Measurements from ENCODE around the gene TBC1D2.
A peak's percentile ranks its signal among the peaks of the same experiment; 100 is the strongest.

Gene TBC1D2

GRCh38 chr9:98172604-98173003, 82.8 kb downstream of the TBC1D2 start (continued):
- no peak for TF ChIP-seq ZNF266 (tag by site-specific recombination; IDR thresholded peaks at IDR 0.05; ENCODE audit: low read depth)
- no peak for TF ChIP-seq ZNF530 (tag by site-specific recombination; IDR thresholded peaks at IDR 0.05; ENCODE audit: low read depth)
- TF ChIP-seq KLF17 (tag by site-specific recombination; IDR thresholded peaks at IDR 0.05), result peak; percentile 71
- TF ChIP-seq ZNF354C (tag by site-specific recombination; IDR thresholded peaks at IDR 0.05; ENCODE audit: borderline replicate concordance, low read depth), result no peak
- no peak for TF ChIP-seq ZNF571 (tag by site-specific recombination; IDR thresholded peaks at IDR 0.05)
- TF ChIP-seq ZNF398 (tag by site-specific recombination; IDR thresholded peaks at IDR 0.05), result no peak
- peak; percentile 38; the same call in 1 of the 2 replicates for TF ChIP-seq ZNF629 (tag by site-specific recombination; IDR thresholded peaks at IDR 0.05)
- TF ChIP-seq ZBTB44 (tag by site-specific recombination; IDR thresholded peaks at IDR 0.05), result peak; percentile 14; the same call in 1 of the 2 replicates
- TF ChIP-seq HOXA7 (CRISPR knock-in tag; IDR thresholded peaks at IDR 0.05; ENCODE audit: borderline replicate concordance), result no peak
- TF ChIP-seq ZNF544 (tag by site-specific recombination; IDR thresholded peaks at IDR 0.05), result no peak
- no peak for TF ChIP-seq HOXC10 (CRISPR knock-in tag; IDR thresholded peaks at IDR 0.05)
- TF ChIP-seq TSHZ1 (tag by site-specific recombination; IDR thresholded peaks at IDR 0.05; ENCODE audit: borderline replicate concordance), result no peak
- TF ChIP-seq ZFP69B (tag by site-specific recombination; IDR thresholded peaks at IDR 0.05), result no peak
- no peak for TF ChIP-seq SP3 (tag by site-specific recombination; IDR thresholded peaks at IDR 0.05)
- TF ChIP-seq ZNF248 (tag by site-specific recombination; IDR thresholded peaks at IDR 0.05), result no peak
- TF ChIP-seq GLI4 (tag by site-specific recombination; IDR thresholded peaks at IDR 0.05), result no peak
- TF ChIP-seq ZNF692 (tag by site-specific recombination; IDR thresholded peaks at IDR 0.05), result no peak
- no peak for TF ChIP-seq ZNF148 (tag by site-specific recombination; IDR thresholded peaks at IDR 0.05; ENCODE audit: borderline replicate concordance)
- no peak for TF ChIP-seq ZNF18 (tag by site-specific recombination; IDR thresholded peaks at IDR 0.05)
- TF ChIP-seq ZNF560 (tag by site-specific recombination; IDR thresholded peaks at IDR 0.05; ENCODE audit: borderline replicate concordance), result no peak
- no peak for TF ChIP-seq ZNF423 (tag by site-specific recombination; IDR thresholded peaks at IDR 0.05)
- TF ChIP-seq ZNF792 (tag by site-specific recombination; IDR thresholded peaks at IDR 0.05), result no peak
- TF ChIP-seq ZNF768 (tag by site-specific recombination; IDR thresholded peaks at IDR 0.05), result no peak
- TF ChIP-seq ZNF404 (tag by site-specific recombination; IDR thresholded peaks at IDR 0.05), result no peak
- TF ChIP-seq ZNF658 (tag by site-specific recombination; IDR thresholded peaks at IDR 0.05), result no peak
- no peak for TF ChIP-seq ZNF214 (tag by site-specific recombination; IDR thresholded peaks at IDR 0.05; ENCODE audit: borderline replicate concordance)
- TF ChIP-seq ZBTB48 (tag by site-specific recombination; IDR thresholded peaks at IDR 0.05), result no peak
- no peak for TF ChIP-seq ZNF626 (tag by site-specific recombination; IDR thresholded peaks at IDR 0.05)
